HG03196 (cell line): ENCODE data around the gene ATP5IF1.

ENCODE experiments used
- ATAC-seq: cut with Tn5 transposase; IDR thresholded peaks from one replicate; pipeline ENCODE4 v1.9.1; 2021; ENCODE audit not compliant: unreplicated experiment

The ATP5IF1 gene

GRCh38 chr1:28235755-28236655 is at the start of gene ATP5IF1:
Gene ATP5IF1 (plus strand): TSS chr1:28236124. CDS start chr1:28236184, 60 bp downstream.
- ATAC-seq = peak; percentile 73

GRCh38 chr1:28190337-28190979 is 45.5 kb upstream of the ATP5IF1 start:
- ATAC-seq = no peak

- ATAC-seq = no peak
These were observed 44.8 kb upstream of the ATP5IF1 start for GRCh38 chr1:28190996-28191645.

GRCh38 chr1:28193701-28194161 is 42.2 kb upstream of the ATP5IF1 start:
- no peak for ATAC-seq

- ATAC-seq = no peak
These were observed 41.4 kb upstream of the ATP5IF1 start for GRCh38 chr1:28194326-28195035.

GRCh38 chr1:28195780-28196179 is 40.1 kb upstream of the ATP5IF1 start:
- no peak for ATAC-seq

- ATAC-seq = no peak
These were observed 39.6 kb upstream of the ATP5IF1 start for GRCh38 chr1:28196330-28196729.

GRCh38 chr1:28197682-28198415 is 38.1 kb upstream of the ATP5IF1 start:
- ATAC-seq = no peak

- ATAC-seq = peak; percentile 75
These were observed 36.3 kb upstream of the ATP5IF1 start for GRCh38 chr1:28199328-28200233.

GRCh38 chr1:28200234-28200873 is 35.6 kb upstream of the ATP5IF1 start:
- ATAC-seq = no peak

- ATAC-seq = no peak
These were observed 30.7 kb upstream of the ATP5IF1 start for GRCh38 chr1:28205243-28205642.

- no peak for ATAC-seq
These were observed 27.0 kb upstream of the ATP5IF1 start for GRCh38 chr1:28208818-28209441.

GRCh38 chr1:28209700-28210099 is 26.2 kb upstream of the ATP5IF1 start:
- ATAC-seq = no peak

- ATAC-seq = no peak
These were observed 22.6 kb upstream of the ATP5IF1 start for GRCh38 chr1:28213315-28213714.

- no peak for ATAC-seq
These were observed 6.8 kb upstream of the ATP5IF1 start for GRCh38 chr1:28229089-28229488.

- ATAC-seq = no peak
These were observed 5.9 kb upstream of the ATP5IF1 start for GRCh38 chr1:28229996-28230395.

- ATAC-seq = peak; percentile 49
These were observed 3.2 kb upstream of the ATP5IF1 start, which contains the start of gene DNAJC8 for GRCh38 chr1:28232558-28233263. Gene DNAJC8 (minus strand): TSS chr1:28233029. CDS start chr1:28232998, 31 bp downstream.

- no peak for ATAC-seq
These were observed 2.7 kb upstream of the ATP5IF1 start for GRCh38 chr1:28233264-28233606.
